Lower lobe of right lung (tissue), 2 donors: ENCODE measurements around the gene PLPPR2. TPM values are rescaled to one million over a fixed set of nuclear protein-coding genes. Genes with fewer than 3 reads are reported as not detected.
"Not testable (repeated sequence)": the region's sequence is repeated elsewhere in the genome, so short reads cannot be mapped to it uniquely, and the experiment has no call there.

Experiments
- ATAC-seq, 2 donors: fragments of 200-7000 bp; cut with Tn5 transposase; one replicate each; pipeline ENCODE4 v1.9.1; 2020 to 2022; ENCODE audit warnings: mild to moderate bottlenecking in 2 of 2, moderate library complexity in 2 of 2
- DNase-seq: peaks from one replicate; pipeline ENCODE4 v3.0.0-alpha.2; 2020
- H3K27ac ChIP-seq: fragments of 200-600 bp; one replicate; pipeline ENCODE4 v1.8.0; 2022
- H3K27me3 ChIP-seq: fragments of 200-600 bp; one replicate; pipeline ENCODE4 v1.8.0; 2022; ENCODE audit warnings: low read depth
- H3K36me3 ChIP-seq: fragments of 200-600 bp; one replicate; pipeline ENCODE4 v1.8.0; 2022; ENCODE audit warnings: mild to moderate bottlenecking
- H3K4me1 ChIP-seq: fragments of 200-600 bp; one replicate; pipeline ENCODE4 v1.8.0; 2022
- H3K4me3 ChIP-seq: fragments of 200-600 bp; one replicate; pipeline ENCODE4 v1.8.0; 2022; ENCODE audit warnings: mild to moderate bottlenecking
- H3K9me3 ChIP-seq: fragments of 200-600 bp; one replicate; pipeline ENCODE4 v1.8.0; 2022
- intact Hi-C: fragments of 100-400 bp; cut with DNase I; formaldehyde crosslinking; loops from one replicate; pipeline ENCODE4 v1.11.0; 2022
- total RNA-seq: library from RNA; stranded (reverse); fragmentation: NEBNext Ultra II Directional; extraction: Animal tissue kit (Norgen Biotek cat#: 25700); gene quantifications from one replicate; pipeline ENCODE4 v1.2.1, GENCODE V29; 2021
- TF ChIP-seq, protein P1 (sequence below): fragments of 200-600 bp; IDR thresholded peaks from one replicate; pipeline ENCODE4 v1.8.0; 2022; ENCODE audit warnings: antibody characterized with exemption, mild to moderate bottlenecking
- donor health status: DM: no; HTN: yes; CAD: no; lungs with severe emphysema.

PLPPR2 gene
- total RNA-seq, 1 donor from 2014 or later: 21.3 TPM

DNA sequence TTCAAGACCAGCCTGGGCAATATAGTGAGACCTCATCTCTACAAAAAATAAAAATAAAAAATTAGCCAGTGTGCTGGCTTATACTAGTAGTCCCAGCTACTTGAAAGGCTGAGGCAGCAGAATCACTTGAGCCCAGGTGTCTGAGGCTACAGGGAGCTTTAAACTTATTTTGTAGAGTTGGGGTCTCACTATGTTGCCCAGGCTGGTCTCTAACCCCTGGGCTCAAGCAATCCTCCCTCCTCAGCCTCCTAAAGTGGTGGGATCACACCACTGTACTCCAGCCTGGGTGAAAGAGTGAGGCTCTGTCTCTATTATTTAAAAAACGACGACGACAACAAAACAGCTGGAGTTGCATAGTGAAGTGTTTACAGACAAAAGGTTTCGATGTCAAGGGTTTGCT lies 23.7 kb upstream of the PLPPR2 start:
- no peaks in the 10 kb centered on the region for H3K27me3 ChIP-seq
- H3K27ac ChIP-seq: no peak overlapping the region
- no peaks in the 10 kb centered on the region for H3K4me1 ChIP-seq
- intact Hi-C loops: no loop called here
- no peak overlapping the region for H3K4me3 ChIP-seq
- DNase-seq: no peak
- TF ChIP-seq, protein P1, sequence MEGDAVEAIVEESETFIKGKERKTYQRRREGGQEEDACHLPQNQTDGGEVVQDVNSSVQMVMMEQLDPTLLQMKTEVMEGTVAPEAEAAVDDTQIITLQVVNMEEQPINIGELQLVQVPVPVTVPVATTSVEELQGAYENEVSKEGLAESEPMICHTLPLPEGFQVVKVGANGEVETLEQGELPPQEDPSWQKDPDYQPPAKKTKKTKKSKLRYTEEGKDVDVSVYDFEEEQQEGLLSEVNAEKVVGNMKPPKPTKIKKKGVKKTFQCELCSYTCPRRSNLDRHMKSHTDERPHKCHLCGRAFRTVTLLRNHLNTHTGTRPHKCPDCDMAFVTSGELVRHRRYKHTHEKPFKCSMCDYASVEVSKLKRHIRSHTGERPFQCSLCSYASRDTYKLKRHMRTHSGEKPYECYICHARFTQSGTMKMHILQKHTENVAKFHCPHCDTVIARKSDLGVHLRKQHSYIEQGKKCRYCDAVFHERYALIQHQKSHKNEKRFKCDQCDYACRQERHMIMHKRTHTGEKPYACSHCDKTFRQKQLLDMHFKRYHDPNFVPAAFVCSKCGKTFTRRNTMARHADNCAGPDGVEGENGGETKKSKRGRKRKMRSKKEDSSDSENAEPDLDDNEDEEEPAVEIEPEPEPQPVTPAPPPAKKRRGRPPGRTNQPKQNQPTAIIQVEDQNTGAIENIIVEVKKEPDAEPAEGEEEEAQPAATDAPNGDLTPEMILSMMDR: no peak
- ATAC-seq: peak in 1 of 2 donors; percentile 26
- no peaks in the 10 kb centered on the region for H3K9me3 ChIP-seq
- peaks cover 96% of the 10 kb centered on the region for H3K36me3 ChIP-seq

DNA sequence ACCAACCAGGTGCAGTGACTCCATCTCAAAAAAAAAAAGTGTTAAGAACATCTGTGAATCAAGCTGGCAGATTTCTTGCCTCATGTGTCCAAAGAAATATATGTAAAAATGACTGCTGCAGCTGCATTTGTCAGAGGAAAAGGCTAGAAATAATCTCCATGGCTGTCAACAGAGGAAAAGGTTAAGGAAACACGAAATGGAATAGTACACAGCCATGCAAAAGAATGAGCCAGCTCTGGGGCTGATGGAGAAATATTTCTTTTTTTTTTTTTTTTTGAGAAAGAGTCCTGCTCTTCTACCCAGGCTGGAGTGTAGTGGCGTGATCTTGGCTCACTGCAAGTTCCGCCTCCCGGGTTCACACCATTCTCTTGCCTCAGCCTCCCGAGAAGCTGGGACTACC lies 22.4 kb upstream of the PLPPR2 start:
- intact Hi-C loops: no loop called here
- ATAC-seq: no peak
- no peak overlapping the region for H3K27ac ChIP-seq

DNA sequence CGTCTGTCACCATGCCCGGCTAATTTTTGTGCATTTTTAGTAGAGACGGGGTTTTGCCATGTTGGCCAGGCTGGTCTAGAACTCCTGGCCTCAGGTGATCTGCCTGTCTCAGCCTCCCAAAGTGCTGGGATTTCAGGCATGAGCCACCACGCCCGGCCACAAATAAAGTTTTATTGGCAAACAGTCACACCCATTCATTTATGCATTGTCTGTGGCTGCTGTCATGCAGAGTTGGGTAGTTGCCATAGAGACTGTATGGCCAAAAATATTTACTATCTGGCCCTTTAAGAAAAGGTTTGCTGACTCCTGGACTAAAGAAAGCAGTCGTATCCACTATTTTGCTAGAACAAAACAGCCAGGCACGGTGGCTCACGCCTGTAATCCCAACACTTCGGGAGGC lies 21.4 kb upstream of the PLPPR2 start:
- H3K27me3 ChIP-seq, H3K9me3 ChIP-seq, H3K4me3 ChIP-seq, intact Hi-C loops, DNase-seq, H3K27ac ChIP-seq, ATAC-seq: not testable (repeated sequence)
- Histone ChIP-seq H3K4me1 (peaks cover 11% of the 10 kb centered on the region), H3K36me3 (peaks cover 78% of the 10 kb centered on the region)

More for the DNA sequence above, 22.4 kb upstream of the PLPPR2 start:
- H3K27me3 ChIP-seq: no peaks in the 10 kb centered on the region
- H3K9me3 ChIP-seq: no peaks in the 10 kb centered on the region
- H3K36me3 ChIP-seq: peaks cover 88% of the 10 kb centered on the region
- H3K4me3 ChIP-seq: no peak overlapping the region
- peaks cover under 1% of the 10 kb centered on the region for H3K4me1 ChIP-seq
- no peak for DNase-seq
- TF ChIP-seq, protein P1: no peak

DNA sequence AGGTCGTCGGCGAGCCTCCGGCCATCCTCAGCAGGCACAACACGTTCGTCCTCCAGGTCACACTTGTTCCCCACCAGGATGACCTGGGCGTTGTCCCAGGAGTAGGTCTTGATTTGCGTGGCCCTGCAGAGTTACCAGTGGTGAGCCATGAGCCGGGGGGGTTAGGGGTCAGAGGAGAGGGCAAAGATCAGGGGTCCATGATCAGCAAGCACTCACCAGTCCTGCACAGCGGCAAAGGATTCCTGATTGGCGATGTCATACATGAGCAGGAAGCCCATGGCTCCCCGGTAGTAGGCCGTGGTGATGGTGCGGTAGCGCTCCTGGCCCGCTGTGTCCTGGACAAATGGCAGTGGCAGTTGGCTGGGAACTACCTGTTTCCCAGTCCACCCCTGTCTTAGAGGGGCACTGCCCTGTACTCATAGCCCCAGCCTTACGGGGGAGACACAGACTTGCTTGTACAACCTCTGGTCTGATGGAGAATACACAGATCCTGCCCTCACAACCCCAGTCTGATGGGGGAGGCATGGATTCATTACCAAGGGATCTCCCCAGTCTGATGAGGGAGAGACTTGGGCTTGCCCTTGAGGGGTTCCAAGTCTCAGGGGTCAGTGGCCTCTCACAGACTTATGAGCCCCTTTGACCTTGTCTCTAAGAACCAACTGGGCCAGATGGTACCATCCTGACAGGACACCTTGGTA lies 19.6 kb upstream of the PLPPR2 start:
- H3K4me1 ChIP-seq: peaks cover 20% of the 10 kb centered on the region
- no peaks in the 10 kb centered on the region for H3K27me3 ChIP-seq
- DNase-seq (no peak), ATAC-seq (no peak)
- no peak overlapping the region for H3K27ac ChIP-seq
- H3K9me3 ChIP-seq: no peaks in the 10 kb centered on the region
- H3K36me3 ChIP-seq: peaks cover 62% of the 10 kb centered on the region
- H3K4me3 ChIP-seq: no peak overlapping the region
- TF ChIP-seq, protein P1: no peak
- intact Hi-C loops: no loop called here

DNA sequence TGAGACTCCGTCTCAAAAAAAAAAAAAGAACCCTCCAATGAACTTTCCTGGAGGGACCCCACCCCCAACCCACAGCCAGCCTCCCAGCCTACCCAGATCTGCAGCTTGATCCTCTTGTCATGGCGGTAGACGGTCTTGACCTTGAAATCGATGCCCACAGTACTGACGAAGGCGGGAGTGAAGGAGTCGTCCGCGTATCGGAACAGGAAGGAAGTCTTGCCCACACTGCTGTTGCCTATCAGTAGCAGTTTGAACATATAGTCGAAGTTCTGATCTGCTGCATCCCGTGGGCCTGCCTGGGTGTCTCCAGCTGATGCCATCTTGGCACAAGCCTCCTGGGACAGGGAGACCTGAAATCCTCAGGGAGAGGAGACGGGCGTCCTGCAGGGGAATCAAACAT lies 18.2 kb upstream of the PLPPR2 start:
- Histone ChIP-seq H3K36me3 (peaks cover 54% of the 10 kb centered on the region), H3K4me1 (peaks cover 20% of the 10 kb centered on the region), H3K27ac (no peak overlapping the region), H3K4me3 (no peak overlapping the region), H3K9me3 (no peaks in the 10 kb centered on the region), H3K27me3 (no peaks in the 10 kb centered on the region)
- TF ChIP-seq, protein P1: no peak
- DNase-seq (no peak), ATAC-seq (no peak)
- intact Hi-C loops: no loop called here

DNA sequence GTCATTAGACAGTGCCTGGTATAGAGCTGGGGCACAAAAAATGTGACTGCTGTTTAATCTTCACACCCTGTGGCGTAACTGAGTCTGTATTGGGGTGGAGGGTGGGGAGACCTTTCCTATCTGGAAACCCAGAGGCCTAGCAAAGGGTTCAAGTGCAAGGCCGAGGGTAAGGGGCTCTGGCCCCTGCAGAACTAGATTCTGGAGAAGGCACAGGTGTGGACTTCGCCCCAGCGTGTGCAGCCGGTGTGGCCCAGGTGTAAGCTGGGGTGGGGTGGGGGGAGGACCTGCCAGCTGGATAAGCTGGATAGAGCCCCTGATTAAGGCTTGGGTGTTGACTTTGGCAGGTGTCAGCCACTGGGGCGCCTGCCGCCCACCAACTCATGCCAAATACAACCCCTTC lies 17.1 kb upstream of the PLPPR2 start:
- peaks cover 52% of the 10 kb centered on the region for H3K36me3 ChIP-seq
- H3K9me3 ChIP-seq: no peaks in the 10 kb centered on the region
- no peak for DNase-seq
- peaks cover 20% of the 10 kb centered on the region for H3K4me1 ChIP-seq
- H3K4me3 ChIP-seq: peak overlapping the region; percentile 92
- H3K27ac ChIP-seq: peak overlapping the region; percentile 81
- TF ChIP-seq, protein P1: no peak
- H3K27me3 ChIP-seq: no peaks in the 10 kb centered on the region
- no peak for ATAC-seq
- intact Hi-C loops: no loop called here
